RWPE1 (cell line): ENCODE measurements around the gene POLG2.

Source experiments
- CTCF ChIA-PET: fragments of 350-600 bp; sonication (Branson Sonifier 250); formaldehyde crosslinking; extraction: SDS; loops from one replicate; lab custom pipeline; 2021; lab: Yijun Ruan, JAX
- POLR2A ChIA-PET: fragments of 400-600 bp; formaldehyde crosslinking; extraction: SDS; loops from one replicate; lab custom pipeline; 2020; ENCODE audit warnings: antibody characterized with exemption; ENCODE audit not compliant: low non-redundant PET; lab: Yijun Ruan, JAX
- DNase-seq: peaks from one replicate; pipeline ENCODE4 v3.0.0; 2012; ENCODE audit warnings: low spot score
- H3K27ac ChIP-seq: fragments of 450-650 bp; 2 replicates; pipeline ENCODE4 v1.5.1; 2017
- CTCF ChIP-seq: fragments of 450-650 bp; conservative IDR thresholded peaks from 2 replicates; pipeline ENCODE4 v1.5.1; 2017; ENCODE audit warnings: low read depth, mild to moderate bottlenecking

Gene POLG2

GRCh38 chr17:64527914-64528313, 31.1 kb upstream of the POLG2 start:
- no peak for DNase-seq
- POLR2A ChIA-PET = no interaction called here
- no peak overlapping the region for H3K27ac ChIP-seq
- CTCF ChIA-PET = interaction anchor here (1.1 kb wide), 1 partner anchor 20 kb away, joined by 3 read pairs; no protein-coding TSS in a partner anchor
- no peak for TF ChIP-seq CTCF

DNA sequence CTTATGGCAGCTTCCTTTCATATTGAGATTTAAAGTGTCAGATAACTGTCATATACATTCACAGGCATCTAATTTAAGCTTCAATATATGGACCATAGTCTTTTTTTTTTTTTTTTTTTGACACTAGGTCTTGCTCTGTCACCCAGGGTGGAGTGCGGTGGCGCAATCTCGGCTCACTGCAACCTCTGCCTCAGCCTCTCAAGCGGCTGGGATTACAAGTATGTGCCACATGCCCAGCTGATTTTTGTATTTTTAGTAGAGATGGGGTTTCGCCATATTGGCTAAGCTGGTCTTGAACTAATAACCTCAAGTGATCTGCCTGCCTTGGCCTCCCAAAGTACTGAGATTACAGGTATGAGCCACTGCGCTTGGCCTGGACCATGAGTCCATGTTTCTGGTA, 23.5 kb upstream of the POLG2 start:
- ChIA-PET CTCF (interaction anchor here (0.6 kb wide), 1 partner anchor 487 kb away, joined by 7 read pairs; no protein-coding TSS in a partner anchor), POLR2A (no interaction called here)
- TF ChIP-seq CTCF = no peak
- DNase-seq = no peak
- H3K27ac ChIP-seq = no peak overlapping the region

- ChIA-PET CTCF (interaction anchor here (0.6 kb wide), 1 partner anchor 486 kb away, joined by 7 read pairs; no protein-coding TSS in a partner anchor), POLR2A (no interaction called here)
- TF ChIP-seq CTCF = no peak
- DNase-seq = no peak
- H3K27ac ChIP-seq = no peak overlapping the region
Observed at GRCh38 chr17:64519601-64520000, 22.7 kb upstream of the POLG2 start.

DNA sequence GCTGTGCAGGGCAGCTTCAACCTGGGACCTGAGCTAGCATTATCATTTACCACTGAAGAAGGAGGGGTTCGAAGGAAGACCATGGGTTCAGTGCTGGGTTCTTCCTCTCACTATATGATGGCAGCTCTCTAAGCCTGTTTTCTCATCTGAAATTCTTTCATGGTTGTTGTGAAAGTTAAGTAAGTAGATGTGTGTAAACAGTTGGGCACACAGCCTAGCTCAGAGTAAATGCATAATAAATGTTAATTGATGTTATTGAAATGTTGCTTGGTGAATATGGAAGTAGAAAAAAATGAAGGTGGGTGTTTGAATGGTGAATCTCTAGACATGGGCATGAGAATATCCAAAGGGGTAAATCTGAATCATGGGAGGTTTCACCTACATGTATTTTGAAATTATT, 19.0 kb upstream of the POLG2 start:
- no peak overlapping the region for H3K27ac ChIP-seq
- DNase-seq = no peak
- ChIA-PET CTCF (interaction anchor here (0.6 kb wide), 1 partner anchor 25 kb away, joined by 5 read pairs; no protein-coding TSS in a partner anchor), POLR2A (no interaction called here)
- TF ChIP-seq CTCF = no peak

DNA sequence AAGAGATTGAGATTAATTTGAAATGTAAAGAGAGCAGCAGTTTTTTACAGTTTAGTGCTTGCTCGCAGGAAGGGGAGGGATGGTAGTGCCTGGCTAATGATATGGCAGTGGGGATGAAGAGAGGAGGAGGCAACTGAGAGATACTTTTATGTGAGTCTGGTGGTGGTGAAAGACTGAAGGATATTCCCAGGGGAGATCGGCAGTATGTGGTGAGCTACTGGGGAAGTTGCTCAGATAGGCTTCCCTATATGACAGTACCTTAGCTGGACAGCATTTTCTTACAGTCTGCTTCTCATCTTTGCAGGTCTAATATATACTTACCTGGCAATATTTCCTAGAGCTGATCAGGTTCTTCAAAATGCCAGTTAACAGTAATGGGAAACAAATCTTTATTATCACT, 18.6 kb upstream of the POLG2 start:
- POLR2A ChIA-PET = no interaction called here
- TF ChIP-seq CTCF = no peak
- CTCF ChIA-PET = interaction anchor here (0.6 kb wide), 1 partner anchor 25 kb away, joined by 5 read pairs; no protein-coding TSS in a partner anchor
- no peak for DNase-seq
- H3K27ac ChIP-seq = no peak overlapping the region

DNA sequence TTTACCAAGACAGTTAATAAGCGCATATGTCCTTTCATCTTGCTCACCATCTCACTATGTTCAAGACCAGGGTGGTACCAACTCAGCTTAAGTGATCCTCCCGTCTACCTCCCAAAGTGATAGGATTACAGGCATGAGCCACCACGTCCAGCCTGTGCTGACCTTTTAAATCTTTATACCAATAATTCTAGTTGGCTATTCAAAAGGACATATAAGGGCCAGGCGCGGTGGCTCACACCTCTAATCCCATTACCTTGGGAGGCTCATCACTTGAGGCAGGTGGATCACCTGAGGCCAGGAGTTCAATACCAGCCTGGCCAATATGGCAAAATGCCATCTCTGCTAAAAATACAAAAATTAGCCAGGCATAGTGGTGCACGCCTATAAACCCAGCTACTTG, 12.3 kb upstream of the POLG2 start:
- ChIA-PET CTCF (no interaction called here), POLR2A (no interaction called here)
- DNase-seq = no peak
- TF ChIP-seq CTCF = no peak
- no peak overlapping the region for H3K27ac ChIP-seq
